ENCODE results near the gene QPCT.

Gene QPCT

DNA sequence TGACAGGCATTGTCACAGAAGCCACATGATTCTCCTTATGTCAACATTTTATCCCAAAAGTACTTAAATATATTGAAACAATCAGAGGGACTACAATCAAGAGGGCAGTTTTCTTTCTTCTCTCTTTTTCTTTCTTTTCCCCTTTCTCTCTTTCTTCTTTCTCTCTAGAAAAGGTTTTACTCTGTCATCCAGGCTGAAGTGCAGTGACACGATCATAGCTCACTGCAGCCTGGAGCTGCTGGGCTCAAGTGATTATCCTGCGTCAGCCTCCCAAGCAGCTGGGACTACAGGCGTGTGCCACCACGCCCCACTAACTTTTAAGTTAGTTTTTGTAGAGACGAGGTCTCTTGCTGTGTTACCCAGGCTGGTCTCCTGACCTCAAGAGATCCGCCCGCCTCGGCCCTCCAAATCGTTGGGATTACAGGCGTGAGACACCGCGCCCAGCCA lies 18.8 kb upstream of the QPCT start:
- Histone ChIP-seq H3K9me3 (ENCODE audit: control insufficient read depth in 1 of 2, low read length in 2 of 2) (no peaks in the 10 kb centered on the region), H3K4me3 (ENCODE audit: low read depth in 1 of 2, low read length in 2 of 2) (peak overlapping the region; percentile 52 to 85), H3K27ac (ENCODE audit: low read length) (peak overlapping the region; percentile 43), H3K27me3 (ENCODE audit: low read depth, low read length) (no peaks in the 10 kb centered on the region), H3K36me3 (ENCODE audit: control insufficient read depth in 1 of 2, insufficient read depth in 2 of 2, low read length in 2 of 2) (no peaks in the 10 kb centered on the region), H3K4me1 (ENCODE audit: control insufficient read depth in 1 of 2, insufficient read depth in 2 of 2, low read length in 2 of 2) (peaks cover 6 to 24% of the 10 kb centered on the region in 2 donors)

DNA sequence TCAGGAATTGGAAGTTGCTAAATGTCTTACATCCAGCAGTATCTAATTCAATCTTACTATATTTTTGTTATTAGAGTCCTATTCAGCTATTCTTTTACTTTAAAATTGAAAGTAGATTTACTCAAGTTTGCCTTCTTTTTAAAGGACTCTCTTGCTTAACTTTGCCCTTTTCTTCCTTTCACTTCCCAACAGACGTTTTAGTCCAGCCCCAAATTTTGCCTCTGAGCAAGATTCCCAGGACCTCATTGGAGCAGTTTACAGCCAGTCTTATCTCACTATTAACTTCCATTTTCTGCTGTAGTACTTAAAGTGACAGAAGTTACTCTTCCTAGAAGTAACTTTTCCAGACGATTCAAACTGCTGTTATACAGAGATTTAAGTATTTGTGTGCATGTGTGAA lies 18.1 kb upstream of the QPCT start:
- H3K4me3 ChIP-seq (ENCODE audit: low read depth in 1 of 2, low read length in 2 of 2), result peak overlapping the region; percentile 52 to 85
- H3K27ac ChIP-seq (ENCODE audit: low read length), result peak overlapping the region; percentile 60
- H3K9me3 ChIP-seq (ENCODE audit: control insufficient read depth in 1 of 2, low read length in 2 of 2), result no peaks in the 10 kb centered on the region

DNA sequence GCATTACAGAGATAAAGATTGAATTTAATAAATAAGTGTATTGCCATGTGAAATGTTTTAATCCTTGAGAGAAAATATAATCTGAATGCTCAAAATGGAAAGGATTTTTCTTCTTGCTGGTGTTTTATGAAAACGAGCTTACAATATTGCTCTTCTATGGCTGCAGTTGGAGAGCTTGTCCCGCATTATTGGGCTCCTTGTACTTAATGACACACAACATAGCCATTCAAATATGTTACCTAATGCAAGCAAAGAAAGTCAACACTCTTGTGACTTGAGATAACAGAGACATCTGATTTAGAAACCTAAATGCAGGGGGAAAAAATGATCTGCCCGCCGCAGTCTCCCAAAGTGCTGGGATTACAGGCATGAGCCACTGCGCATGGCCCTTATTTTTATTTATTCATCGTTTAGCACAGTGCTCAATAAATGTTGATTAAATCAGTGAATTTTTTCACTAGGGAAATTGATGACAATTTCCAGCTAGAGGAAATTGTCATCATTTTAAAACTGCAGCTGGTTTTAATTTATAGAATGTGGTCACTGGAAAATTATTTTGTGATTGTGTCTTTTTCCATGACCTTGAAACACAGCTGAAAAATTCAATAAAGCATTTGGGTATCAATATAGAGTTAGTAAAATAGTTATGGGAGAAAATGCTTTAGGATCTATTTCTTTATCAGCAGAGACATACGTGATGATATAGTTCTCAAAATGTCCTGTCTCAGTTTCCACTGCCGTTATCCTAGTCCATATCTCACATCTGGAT lies 17.4 kb upstream of the QPCT start:
- Histone ChIP-seq H3K4me3 (ENCODE audit: low read depth in 1 of 2, low read length in 2 of 2) (peak overlapping the region; percentile 52 to 85), H3K27ac (ENCODE audit: low read length) (peak overlapping the region; percentile 60), H3K9me3 (ENCODE audit: control insufficient read depth in 1 of 2, low read length in 2 of 2) (no peaks in the 10 kb centered on the region), H3K4me1 (ENCODE audit: control insufficient read depth in 1 of 2, insufficient read depth in 2 of 2, low read length in 2 of 2) (peaks cover 4 to 14% of the 10 kb centered on the region in 2 donors), H3K36me3 (ENCODE audit: control insufficient read depth in 1 of 2, insufficient read depth in 2 of 2, low read length in 2 of 2) (no peaks in the 10 kb centered on the region), H3K27me3 (ENCODE audit: low read depth, low read length) (no peaks in the 10 kb centered on the region)

More for the DNA sequence above, 18.1 kb upstream of the QPCT start:
- H3K27me3 ChIP-seq (ENCODE audit: low read depth, low read length), result no peaks in the 10 kb centered on the region
- no peaks in the 10 kb centered on the region for H3K36me3 ChIP-seq (ENCODE audit: control insufficient read depth in 1 of 2, insufficient read depth in 2 of 2, low read length in 2 of 2)
- H3K4me1 ChIP-seq (ENCODE audit: control insufficient read depth in 1 of 2, insufficient read depth in 2 of 2, low read length in 2 of 2), result peaks cover 6 to 22% of the 10 kb centered on the region in 2 donors

GRCh38 chr2:37330681-37331080 lies 13.7 kb upstream of the QPCT start:
- Histone ChIP-seq H3K9me3 (ENCODE audit: control insufficient read depth in 1 of 2, low read length in 2 of 2) (no peaks in the 10 kb centered on the region), H3K4me1 (ENCODE audit: control insufficient read depth in 1 of 2, insufficient read depth in 2 of 2, low read length in 2 of 2) (peaks cover 0 to 2% of the 10 kb centered on the region in 2 donors), H3K4me3 (ENCODE audit: low read depth in 1 of 2, low read length in 2 of 2) (no peak overlapping the region), H3K36me3 (ENCODE audit: control insufficient read depth in 1 of 2, insufficient read depth in 2 of 2, low read length in 2 of 2) (no peaks in the 10 kb centered on the region), H3K27ac (ENCODE audit: low read length) (no peak overlapping the region), H3K27me3 (ENCODE audit: low read depth, low read length) (no peaks in the 10 kb centered on the region)

- Histone ChIP-seq H3K4me3 (ENCODE audit: low read depth in 1 of 2, low read length in 2 of 2) (no peak overlapping the region), H3K9me3 (ENCODE audit: control insufficient read depth in 1 of 2, low read length in 2 of 2) (no peaks in the 10 kb centered on the region), H3K27ac (ENCODE audit: low read length) (no peak overlapping the region), H3K4me1 (ENCODE audit: control insufficient read depth in 1 of 2, insufficient read depth in 2 of 2, low read length in 2 of 2) (no peaks in the 10 kb centered on the region), H3K27me3 (ENCODE audit: low read depth, low read length) (no peaks in the 10 kb centered on the region), H3K36me3 (ENCODE audit: control insufficient read depth in 1 of 2, insufficient read depth in 2 of 2, low read length in 2 of 2) (no peaks in the 10 kb centered on the region)
Observed at GRCh38 chr2:37332560-37332959, 11.9 kb upstream of the QPCT start.

GRCh38 chr2:37333256-37333655 lies 11.2 kb upstream of the QPCT start:
- Histone ChIP-seq H3K4me1 (ENCODE audit: control insufficient read depth in 1 of 2, insufficient read depth in 2 of 2, low read length in 2 of 2) (no peaks in the 10 kb centered on the region), H3K36me3 (ENCODE audit: control insufficient read depth in 1 of 2, insufficient read depth in 2 of 2, low read length in 2 of 2) (no peaks in the 10 kb centered on the region), H3K9me3 (ENCODE audit: control insufficient read depth in 1 of 2, low read length in 2 of 2) (no peaks in the 10 kb centered on the region), H3K27me3 (ENCODE audit: low read depth, low read length) (no peaks in the 10 kb centered on the region), H3K27ac (ENCODE audit: low read length) (no peak overlapping the region), H3K4me3 (ENCODE audit: low read depth in 1 of 2, low read length in 2 of 2) (no peak overlapping the region)

DNA sequence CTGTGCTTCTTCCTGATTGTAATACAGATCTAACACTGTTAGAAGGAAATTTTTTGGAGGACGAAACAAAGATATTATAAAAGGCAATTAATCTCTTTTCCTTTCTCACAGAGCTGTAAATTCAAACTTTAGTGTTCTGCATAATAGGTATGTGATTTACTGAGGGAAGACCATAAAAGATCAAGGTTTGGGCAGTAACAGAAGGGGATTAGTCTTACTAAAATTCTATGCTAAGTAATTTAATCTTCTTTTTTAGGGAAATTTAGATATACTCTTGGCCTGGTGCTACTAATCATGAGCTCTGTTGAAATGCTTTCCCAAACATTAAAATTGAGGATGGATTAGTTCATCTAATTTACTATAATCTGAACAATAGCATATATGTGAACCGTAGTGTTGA lies 8.8 kb upstream of the QPCT start:
- Histone ChIP-seq H3K9me3 (ENCODE audit: control insufficient read depth in 1 of 2, low read length in 2 of 2) (no peaks in the 10 kb centered on the region), H3K27me3 (ENCODE audit: low read depth, low read length) (no peaks in the 10 kb centered on the region), H3K4me3 (ENCODE audit: low read depth in 1 of 2, low read length in 2 of 2) (no peak overlapping the region), H3K36me3 (ENCODE audit: control insufficient read depth in 1 of 2, insufficient read depth in 2 of 2, low read length in 2 of 2) (no peaks in the 10 kb centered on the region), H3K4me1 (ENCODE audit: control insufficient read depth in 1 of 2, insufficient read depth in 2 of 2, low read length in 2 of 2) (no peaks in the 10 kb centered on the region), H3K27ac (ENCODE audit: low read length) (no peak overlapping the region)

DNA sequence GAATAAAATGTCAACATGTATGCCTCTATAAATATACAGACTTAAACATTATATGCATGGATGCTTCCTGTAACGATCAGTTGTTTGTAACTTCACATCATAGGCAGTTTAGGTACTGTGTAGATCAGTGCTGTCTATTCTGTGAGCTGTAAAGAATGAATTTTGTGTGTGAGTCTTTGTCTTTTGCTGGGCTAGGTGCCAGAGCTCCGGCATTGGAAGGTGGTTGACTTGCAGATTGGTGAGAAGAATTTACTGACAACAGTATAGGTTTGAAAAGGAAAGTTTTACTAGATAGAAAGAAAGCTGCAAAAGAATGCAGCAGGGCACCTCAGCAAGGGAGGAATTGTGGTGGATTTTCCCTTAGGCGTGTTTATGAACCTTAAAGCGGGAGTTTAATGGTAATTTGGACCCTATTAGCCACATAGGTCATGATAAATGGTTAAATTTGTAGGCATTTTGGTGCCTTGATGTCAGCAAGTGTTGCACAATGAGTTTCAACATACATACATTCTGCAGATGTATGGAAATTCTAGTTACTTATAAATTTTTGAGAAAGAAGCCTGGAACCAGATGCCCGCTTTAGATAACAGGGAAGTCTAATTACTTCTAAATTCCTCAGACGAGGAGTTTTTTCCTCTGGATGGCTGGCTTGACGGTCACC lies 6.7 kb upstream of the QPCT start:
- Histone ChIP-seq H3K36me3 (ENCODE audit: control insufficient read depth in 1 of 2, insufficient read depth in 2 of 2, low read length in 2 of 2) (no peaks in the 10 kb centered on the region), H3K4me1 (ENCODE audit: control insufficient read depth in 1 of 2, insufficient read depth in 2 of 2, low read length in 2 of 2) (no peaks in the 10 kb centered on the region)

GRCh38 chr2:37338933-37339332 lies 5.5 kb upstream of the QPCT start:
- Histone ChIP-seq H3K4me1 (ENCODE audit: control insufficient read depth in 1 of 2, insufficient read depth in 2 of 2, low read length in 2 of 2) (peaks cover 0 to 4% of the 10 kb centered on the region in 2 donors), H3K27me3 (ENCODE audit: low read depth, low read length) (no peaks in the 10 kb centered on the region), H3K4me3 (ENCODE audit: low read depth in 1 of 2, low read length in 2 of 2) (no peak overlapping the region), H3K36me3 (ENCODE audit: control insufficient read depth in 1 of 2, insufficient read depth in 2 of 2, low read length in 2 of 2) (no peaks in the 10 kb centered on the region), H3K9me3 (ENCODE audit: control insufficient read depth in 1 of 2, low read length in 2 of 2) (no peaks in the 10 kb centered on the region), H3K27ac (ENCODE audit: low read length) (no peak overlapping the region)

More for the DNA sequence above, 6.7 kb upstream of the QPCT start:
- H3K9me3 ChIP-seq (ENCODE audit: control insufficient read depth in 1 of 2, low read length in 2 of 2), result no peaks in the 10 kb centered on the region
- H3K27me3 ChIP-seq (ENCODE audit: low read depth, low read length), result no peaks in the 10 kb centered on the region
- no peak overlapping the region for H3K4me3 ChIP-seq (ENCODE audit: low read depth in 1 of 2, low read length in 2 of 2)
- no peak overlapping the region for H3K27ac ChIP-seq (ENCODE audit: low read length)

- no peaks in the 10 kb centered on the region for H3K36me3 ChIP-seq (ENCODE audit: control insufficient read depth in 1 of 2, insufficient read depth in 2 of 2, low read length in 2 of 2)
- H3K4me1 ChIP-seq (ENCODE audit: control insufficient read depth in 1 of 2, insufficient read depth in 2 of 2, low read length in 2 of 2), result peaks cover 0 to 11% of the 10 kb centered on the region in 2 donors
- no peaks in the 10 kb centered on the region for H3K9me3 ChIP-seq (ENCODE audit: control insufficient read depth in 1 of 2, low read length in 2 of 2)
- no peak overlapping the region for H3K27ac ChIP-seq (ENCODE audit: low read length)
- H3K4me3 ChIP-seq (ENCODE audit: low read depth in 1 of 2, low read length in 2 of 2), result no peak overlapping the region
- no peaks in the 10 kb centered on the region for H3K27me3 ChIP-seq (ENCODE audit: low read depth, low read length)
Observed at GRCh38 chr2:37340637-37341036, 3.8 kb upstream of the QPCT start.

DNA sequence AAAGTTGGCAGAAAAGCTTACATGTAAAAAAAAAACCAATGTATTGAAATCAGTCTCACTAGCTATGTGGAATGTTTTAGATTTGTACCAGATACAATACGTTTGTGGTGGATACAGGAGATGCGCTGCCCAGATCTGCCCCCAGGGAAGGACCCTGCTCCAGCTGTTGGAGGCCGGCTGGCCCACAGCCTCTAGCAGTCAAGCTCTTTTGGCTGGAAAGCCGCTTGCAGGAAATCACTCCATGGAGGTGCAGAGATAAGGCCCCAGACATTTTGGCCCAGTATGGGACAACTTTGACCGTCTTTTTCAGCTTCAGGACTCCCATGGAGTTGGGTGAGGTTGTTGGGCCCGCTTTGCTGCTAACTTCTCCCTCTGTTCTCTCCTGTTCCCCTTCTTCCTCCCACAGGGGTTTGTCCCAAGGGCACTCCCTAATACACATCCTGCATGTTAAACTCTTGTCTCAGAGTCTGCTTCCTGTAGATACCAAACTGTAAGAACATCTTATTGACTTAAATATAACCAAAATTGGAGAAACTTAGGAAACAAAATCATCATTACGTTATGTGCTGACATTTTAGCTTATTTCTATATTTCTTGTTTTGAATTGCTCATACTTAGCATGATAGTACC lies 1.7 kb upstream of the QPCT start:
- H3K27ac ChIP-seq (ENCODE audit: low read length), result no peak overlapping the region
- H3K27me3 ChIP-seq (ENCODE audit: low read depth, low read length), result no peaks in the 10 kb centered on the region
- peaks cover 0 to 11% of the 10 kb centered on the region in 2 donors for H3K4me1 ChIP-seq (ENCODE audit: control insufficient read depth in 1 of 2, insufficient read depth in 2 of 2, low read length in 2 of 2)
- H3K4me3 ChIP-seq (ENCODE audit: low read depth in 1 of 2, low read length in 2 of 2), result no peak overlapping the region
- no peaks in the 10 kb centered on the region for H3K9me3 ChIP-seq (ENCODE audit: control insufficient read depth in 1 of 2, low read length in 2 of 2)
- no peaks in the 10 kb centered on the region for H3K36me3 ChIP-seq (ENCODE audit: control insufficient read depth in 1 of 2, insufficient read depth in 2 of 2, low read length in 2 of 2)

Measured in muscle layer of duodenum (tissue), 2 donors.